ENCODE data around the gene L3MBTL4. TPM values are rescaled to one million over a fixed set of nuclear protein-coding genes. Genes with fewer than 3 reads are reported as not detected.

The L3MBTL4 gene
- total RNA-seq, 4 donors from 2014 or later, result 6.0 to 14.8 (median 10.0) TPM

DNA sequence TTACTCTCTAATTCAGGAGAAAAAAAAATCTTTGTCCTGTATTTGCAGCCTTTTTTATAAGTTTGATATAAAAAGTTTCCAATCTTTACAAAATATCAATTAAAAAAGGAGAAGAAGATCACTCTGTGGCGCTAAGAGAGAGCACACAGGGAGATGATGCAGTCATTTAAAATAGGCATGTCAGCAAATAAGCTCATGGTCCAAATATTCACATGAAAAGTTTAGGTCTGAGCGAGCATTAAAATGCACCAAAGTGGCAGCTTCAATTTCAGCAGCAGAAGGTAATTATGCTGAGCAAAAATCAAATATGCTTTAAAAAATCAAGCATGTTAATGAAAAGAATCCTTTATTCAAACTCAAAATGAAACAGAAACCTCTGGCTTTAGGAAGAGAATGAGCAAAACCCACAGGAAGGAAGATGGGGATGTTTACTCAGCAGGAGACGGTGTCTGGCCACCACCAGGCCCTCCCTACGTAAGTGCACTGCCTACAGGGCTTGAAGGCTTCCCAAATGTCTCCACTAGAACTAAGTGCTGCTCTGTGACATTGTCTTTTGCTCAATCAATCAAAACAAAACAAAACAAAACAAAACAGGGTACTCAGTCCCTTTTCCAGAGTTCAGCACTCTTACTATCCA lies 120.4 kb downstream of the L3MBTL4 start:
- TF ChIP-seq, protein P1, sequence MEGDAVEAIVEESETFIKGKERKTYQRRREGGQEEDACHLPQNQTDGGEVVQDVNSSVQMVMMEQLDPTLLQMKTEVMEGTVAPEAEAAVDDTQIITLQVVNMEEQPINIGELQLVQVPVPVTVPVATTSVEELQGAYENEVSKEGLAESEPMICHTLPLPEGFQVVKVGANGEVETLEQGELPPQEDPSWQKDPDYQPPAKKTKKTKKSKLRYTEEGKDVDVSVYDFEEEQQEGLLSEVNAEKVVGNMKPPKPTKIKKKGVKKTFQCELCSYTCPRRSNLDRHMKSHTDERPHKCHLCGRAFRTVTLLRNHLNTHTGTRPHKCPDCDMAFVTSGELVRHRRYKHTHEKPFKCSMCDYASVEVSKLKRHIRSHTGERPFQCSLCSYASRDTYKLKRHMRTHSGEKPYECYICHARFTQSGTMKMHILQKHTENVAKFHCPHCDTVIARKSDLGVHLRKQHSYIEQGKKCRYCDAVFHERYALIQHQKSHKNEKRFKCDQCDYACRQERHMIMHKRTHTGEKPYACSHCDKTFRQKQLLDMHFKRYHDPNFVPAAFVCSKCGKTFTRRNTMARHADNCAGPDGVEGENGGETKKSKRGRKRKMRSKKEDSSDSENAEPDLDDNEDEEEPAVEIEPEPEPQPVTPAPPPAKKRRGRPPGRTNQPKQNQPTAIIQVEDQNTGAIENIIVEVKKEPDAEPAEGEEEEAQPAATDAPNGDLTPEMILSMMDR (IDR thresholded peaks at IDR 0.05; ENCODE audit: low read depth), result no peak

DNA sequence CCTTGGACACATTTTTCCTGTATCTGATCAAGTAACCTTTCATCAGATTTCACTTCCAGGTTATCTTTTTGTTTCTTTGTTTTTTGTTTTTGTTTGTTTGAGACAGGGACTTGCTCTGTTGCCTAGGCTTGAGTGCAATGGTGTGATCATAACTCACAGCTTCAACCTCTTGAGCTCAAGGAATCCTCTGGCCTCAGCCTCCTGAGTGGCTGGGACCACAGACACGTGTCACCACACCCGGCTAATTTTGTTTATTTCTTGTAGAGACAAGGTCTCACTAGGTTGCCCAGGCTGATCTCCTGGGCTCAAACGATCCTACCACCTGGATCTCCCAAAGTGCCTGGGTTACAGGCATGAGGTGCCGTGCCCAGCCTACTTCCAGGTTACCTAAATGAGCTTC lies 124.9 kb downstream of the L3MBTL4 start:
- TF ChIP-seq, protein P1 (IDR thresholded peaks at IDR 0.05; ENCODE audit: low read depth), result no peak

DNA sequence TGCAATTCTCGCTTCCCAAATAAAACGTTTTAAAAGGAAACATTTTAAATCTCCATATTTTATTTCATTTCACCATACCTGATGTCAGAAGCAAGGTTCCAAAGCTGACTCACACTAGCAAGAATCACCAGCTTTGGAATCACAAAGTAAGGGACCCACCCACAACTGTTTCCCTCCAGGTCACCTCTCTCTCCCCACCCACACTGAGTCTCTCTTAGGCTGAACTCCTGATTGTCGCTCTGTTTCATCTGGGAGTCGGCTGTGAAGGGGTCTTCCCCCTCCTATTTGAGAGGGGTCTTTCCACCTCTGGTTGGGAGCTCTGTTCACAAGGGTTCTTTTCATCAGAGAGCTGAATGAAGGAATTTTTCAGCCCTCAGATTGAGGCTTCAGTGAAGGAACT lies 128.1 kb downstream of the L3MBTL4 start:
- TF ChIP-seq, protein P1 (IDR thresholded peaks at IDR 0.05; ENCODE audit: low read depth), result no peak

DNA sequence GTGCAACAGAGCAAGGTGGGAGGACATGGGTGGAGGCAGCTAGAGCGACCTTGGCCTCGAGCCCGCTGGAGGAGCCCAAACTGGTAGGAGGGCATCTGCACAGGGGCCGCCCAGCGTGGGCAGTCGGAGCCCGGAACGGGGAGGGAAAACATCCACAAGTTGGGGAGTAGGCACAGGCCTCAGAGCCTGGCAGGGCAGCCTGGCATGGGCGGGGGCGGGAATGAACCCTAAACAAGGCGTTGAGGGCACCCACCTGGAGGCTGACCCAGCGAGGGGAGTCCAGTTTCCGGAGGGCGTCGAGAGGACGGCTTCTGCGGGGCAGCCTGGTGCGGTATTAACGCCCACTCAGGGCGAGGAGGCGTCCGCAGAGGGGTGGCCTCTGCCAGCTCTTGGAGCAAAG lies 129.9 kb downstream of the L3MBTL4 start:
- TF ChIP-seq, protein P1 (IDR thresholded peaks at IDR 0.05; ENCODE audit: low read depth), result no peak

DNA sequence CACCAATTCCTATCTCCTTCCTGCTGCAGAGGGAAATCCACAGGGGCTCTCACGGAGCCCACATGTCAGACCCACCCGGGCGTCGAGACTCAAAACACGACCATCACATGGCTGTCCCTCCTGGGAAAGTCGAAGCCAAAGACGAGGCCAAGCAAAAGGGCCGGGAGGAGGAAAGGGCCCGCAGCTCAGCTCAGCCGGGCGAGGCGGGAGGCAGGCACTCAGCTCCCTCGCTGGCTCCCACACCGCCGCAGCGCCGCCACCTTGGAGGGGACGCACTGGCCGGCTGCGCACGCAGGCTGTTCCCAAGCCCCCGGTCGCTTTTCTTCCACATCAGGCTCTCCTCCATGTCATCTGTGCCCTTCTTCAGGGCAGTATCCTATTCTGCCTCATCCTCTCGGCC lies 130.4 kb downstream of the L3MBTL4 start:
- TF ChIP-seq, protein P1 (IDR thresholded peaks at IDR 0.05; ENCODE audit: low read depth), result no peak

DNA sequence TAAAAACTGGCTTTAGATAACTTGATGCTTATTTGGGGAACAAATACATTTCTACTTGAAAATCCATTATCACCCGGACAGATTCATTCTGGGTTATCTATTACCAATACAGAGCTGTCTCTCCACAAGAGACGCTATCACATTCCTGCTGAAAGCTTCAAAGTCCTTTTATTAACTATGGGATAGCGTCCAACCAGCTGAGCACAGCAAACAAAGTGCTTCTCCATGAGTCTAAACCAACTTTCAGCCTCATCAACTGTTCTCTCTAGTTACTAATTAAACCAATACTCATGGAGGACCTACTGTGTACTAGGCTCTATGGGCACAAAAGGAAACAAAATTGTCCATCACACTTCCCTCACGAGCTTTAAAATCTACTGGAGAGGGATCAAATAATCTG lies 132.8 kb downstream of the L3MBTL4 start:
- TF ChIP-seq, protein P1 (IDR thresholded peaks at IDR 0.05; ENCODE audit: low read depth), result no peak

DNA sequence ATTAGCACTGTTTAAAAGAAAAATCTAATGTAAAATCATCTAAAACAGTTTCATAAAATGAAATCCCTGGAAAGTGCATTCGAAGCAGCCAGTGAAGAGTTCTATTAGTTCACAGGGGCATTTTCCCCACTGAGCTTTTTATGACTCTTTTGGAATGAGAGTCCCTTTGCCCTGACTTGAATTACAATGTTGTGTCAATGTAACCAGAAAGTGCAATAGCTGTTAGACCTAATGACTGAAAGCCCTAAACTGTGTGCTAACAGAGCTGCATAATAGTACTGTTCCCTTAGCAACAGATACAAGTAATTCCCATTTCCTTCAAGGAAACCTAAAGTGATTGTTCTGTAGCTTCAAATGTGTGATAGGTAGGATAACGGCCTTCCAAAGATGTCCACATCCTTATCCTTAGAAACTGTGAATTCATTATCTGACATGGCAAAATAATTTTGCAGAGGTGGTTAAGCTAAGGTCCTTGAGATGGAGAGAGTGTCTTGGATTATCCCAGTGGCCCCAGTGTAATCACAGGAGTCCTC lies 134.4 kb downstream of the L3MBTL4 start:
- TF ChIP-seq, protein P1 (IDR thresholded peaks at IDR 0.05; ENCODE audit: low read depth), result no peak

Data from subcutaneous adipose tissue (tissue), 4 donors.